Left hindlimb (tissue), 1 donor: ENCODE results near the gene CRISP3.
"Not testable (repeated sequence)": the region's sequence is repeated elsewhere in the genome, so short reads cannot be mapped to it uniquely, and the experiment has no call there.

Experiments used
- DNase-seq: peaks from one replicate; pipeline ENCODE4 v3.0.0-alpha.2; 2018

Gene CRISP3

GRCh38 chr6:49744259-49744658 is at the start of gene CRISP3:
CRISP3 (minus strand) TSS chr6:49744388; CDS start chr6:49744367, 21 bp downstream.
- DNase-seq, result no peak

GRCh38 chr6:49790341-49790740 is 46.2 kb upstream of the CRISP3 start:
- DNase-seq, result no peak

DNA sequence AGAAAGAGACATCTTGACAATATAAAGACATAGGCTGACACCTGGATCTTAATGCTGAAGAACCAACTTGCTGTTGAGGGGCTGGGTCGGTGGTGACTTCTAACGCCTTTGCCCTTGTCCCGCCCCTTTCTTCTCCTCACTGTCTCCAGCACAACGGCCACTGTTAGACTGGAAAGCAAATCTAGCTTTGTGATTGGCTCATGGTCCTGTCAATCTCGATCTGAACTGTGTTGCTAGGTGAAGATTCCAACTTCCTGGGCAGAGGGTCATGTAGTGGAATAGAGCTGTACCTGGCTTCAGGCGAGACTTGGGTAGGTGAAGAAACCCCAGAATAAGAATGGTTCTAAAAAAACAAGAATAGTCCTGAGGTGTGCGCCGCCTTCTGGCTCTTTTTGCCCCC is 43.0 kb upstream of the CRISP3 start, which contains the start of gene PGK2:
Gene PGK2, minus strand, starts transcription at position 110 of the 400 bp plus-strand sequence. Its CDS starts 98 bp downstream, at position 12.
- no peak for DNase-seq

DNA sequence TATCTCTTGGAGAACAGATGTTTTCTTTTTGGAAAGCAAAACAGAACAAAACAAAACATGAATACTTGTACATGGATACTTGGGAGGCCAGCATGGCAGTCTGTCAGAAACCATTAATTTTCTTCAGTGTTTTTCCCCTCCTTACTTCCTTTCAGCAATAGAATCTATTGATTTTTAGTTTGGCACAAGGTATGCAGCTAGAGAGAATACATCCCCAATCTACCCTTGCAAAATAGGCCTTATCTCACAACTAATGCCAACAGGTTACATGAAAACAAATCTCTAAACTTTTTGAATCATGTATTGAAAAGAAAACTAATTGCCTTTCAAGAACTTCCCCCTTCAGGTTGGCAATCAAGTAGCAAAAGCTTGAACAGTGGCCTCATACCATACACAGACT is 40.1 kb upstream of the CRISP3 start:
- DNase-seq, result no peak

DNA sequence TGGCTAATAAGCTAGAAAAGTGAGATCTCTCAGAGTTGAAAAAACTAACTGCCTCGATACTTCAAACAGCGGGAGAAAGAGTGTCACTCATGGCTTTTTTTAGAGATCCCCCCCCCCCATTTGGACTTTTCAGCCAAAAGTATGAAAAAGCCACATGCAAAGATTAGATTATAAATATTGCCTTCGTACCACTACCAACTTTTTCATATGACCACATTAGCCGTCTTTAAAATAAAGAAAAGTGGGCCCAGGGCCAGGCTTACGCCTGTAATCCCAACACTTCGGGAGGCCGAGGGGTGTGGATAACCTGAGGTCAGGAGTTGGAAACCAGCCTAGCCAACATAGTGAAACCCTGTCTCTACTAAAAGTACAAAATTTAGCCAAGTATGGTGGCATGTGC is 38.5 kb upstream of the CRISP3 start:
- no peak for DNase-seq

DNA sequence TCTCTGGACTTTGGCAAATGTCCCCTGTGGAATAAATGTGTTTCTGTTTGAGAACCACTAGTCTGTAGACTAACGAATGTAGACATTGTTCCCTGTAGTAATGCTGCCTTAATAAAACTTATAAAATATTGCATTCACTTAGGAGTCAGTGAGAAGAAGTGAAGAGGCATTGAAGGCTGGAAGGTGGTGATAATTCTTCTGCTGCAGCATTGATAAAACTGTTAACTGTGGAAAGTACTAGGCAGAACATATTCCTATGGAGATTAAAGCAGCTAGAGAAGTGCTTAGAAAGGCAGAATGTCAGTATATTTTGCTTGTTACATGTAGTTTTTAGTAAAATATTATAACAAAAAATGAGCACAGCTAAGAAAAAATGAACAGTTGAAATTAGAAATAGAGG is 38.1 kb upstream of the CRISP3 start:
- DNase-seq, result no peak

GRCh38 chr6:49776444-49776843 is 32.3 kb upstream of the CRISP3 start:
- DNase-seq, result no peak

GRCh38 chr6:49775043-49775442 is 30.9 kb upstream of the CRISP3 start:
- no peak for DNase-seq

GRCh38 chr6:49772285-49772684 is 28.1 kb upstream of the CRISP3 start:
- DNase-seq, result no peak

- DNase-seq, result no peak
Observed at GRCh38 chr6:49766762-49767161, 22.6 kb upstream of the CRISP3 start.

- DNase-seq, result no peak
Observed at GRCh38 chr6:49764571-49765236, 20.5 kb upstream of the CRISP3 start.

DNA sequence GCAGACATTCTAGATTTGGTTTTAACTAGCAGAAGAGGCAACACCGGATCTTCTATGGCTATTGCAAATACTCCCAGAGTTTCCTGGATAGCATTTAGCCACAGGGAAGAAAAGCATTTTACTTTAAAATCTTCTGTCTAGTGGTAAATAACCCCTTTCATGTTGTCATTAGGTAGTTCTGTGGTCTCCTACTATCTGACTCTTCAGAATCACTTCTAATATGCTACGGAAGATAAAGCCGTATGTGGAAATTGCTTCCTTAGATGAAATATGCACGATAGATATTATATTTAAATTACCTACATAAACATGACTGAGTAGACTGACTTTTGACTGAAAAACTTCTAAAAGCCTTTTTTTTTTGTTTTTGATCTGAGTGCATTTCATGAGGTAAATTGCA is 759 bp downstream of the CRISP3 start:
- no peak for DNase-seq

GRCh38 chr6:49739423-49739822 is 4.8 kb downstream of the CRISP3 start:
- DNase-seq, result no peak

- DNase-seq, result no peak
Observed at GRCh38 chr6:49736017-49736508, 8.1 kb downstream of the CRISP3 start.

DNA sequence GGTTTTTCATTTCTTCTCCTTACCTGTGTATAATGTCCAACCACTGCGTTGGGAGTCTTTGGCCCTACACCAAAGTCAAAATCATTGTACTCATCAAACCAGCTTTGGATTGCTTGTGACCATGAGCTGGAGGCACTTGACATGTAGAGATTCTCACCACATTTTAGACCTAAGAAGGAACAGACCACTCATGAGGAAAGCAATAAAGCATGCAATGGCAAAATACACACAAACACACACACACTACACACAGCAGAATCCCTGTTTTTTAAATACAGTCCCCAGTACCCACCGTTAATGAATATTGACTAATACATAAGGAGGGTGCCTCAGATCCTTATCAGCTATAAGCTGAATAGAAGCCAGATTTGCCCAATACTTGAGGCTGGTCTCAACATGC is 10.5 kb downstream of the CRISP3 start:
- DNase-seq, result no peak

- DNase-seq, result no peak
Observed at GRCh38 chr6:49732781-49733180, 11.4 kb downstream of the CRISP3 start.

DNA sequence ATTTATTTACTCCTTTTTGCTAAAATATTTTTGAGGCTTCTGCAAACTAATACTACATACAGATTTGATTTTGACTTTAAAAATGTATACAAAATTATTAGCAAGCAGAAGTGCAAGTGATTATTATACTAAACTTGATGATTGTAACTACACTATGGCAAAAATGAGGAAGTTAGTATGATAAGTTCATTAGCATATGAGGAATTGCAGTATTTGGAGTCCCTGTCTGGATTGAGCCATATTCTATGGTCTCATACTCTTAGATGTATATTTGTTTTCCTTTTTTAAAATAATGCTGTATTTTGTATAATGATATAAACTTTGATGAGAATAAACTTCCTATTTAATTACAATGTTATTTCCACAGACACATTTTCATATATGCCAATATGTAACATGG is 13.9 kb downstream of the CRISP3 start:
- no peak for DNase-seq

DNA sequence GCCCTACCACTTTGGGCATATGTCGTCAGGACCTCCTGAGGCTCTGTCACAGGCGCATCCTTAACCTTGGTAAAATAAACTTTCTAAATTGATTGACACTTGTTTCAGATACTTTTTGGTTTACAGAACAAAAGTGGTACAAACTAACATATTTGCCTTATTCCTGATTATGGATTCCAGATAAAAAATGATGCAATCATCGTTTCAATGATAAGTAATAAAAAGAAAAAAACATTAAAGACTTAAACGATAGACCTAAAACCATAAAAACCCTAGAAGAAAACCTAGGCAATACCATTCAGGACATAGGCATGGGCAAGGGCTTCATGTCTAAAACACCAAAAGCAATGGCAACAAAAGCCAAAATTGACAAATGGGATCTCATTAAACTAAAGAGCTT is 20.3 kb downstream of the CRISP3 start:
- DNase-seq, result not testable (repeated sequence)

DNA sequence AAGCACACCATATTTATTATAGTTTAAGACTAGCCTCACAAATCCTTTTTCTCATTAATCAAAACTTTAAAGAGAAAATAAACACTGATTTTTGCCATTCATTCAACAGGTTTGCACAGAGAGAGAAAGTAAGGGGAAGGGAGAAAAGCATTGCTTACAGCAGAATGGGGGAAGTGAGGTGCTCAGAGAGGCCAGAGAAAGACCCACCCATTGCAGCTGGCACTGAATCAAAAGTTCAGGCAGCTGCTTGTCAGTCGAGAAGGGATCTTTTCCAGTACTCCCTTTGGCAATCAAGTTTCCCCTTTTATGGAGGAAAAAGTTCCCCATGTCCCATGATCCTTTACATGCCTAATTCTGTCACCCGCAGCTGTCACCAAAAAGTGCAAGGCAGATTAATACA is 22.9 kb downstream of the CRISP3 start:
- DNase-seq, result no peak

- no peak for DNase-seq
Observed at GRCh38 chr6:49720372-49720771, 23.8 kb downstream of the CRISP3 start.

GRCh38 chr6:49713346-49713745 is 30.8 kb downstream of the CRISP3 start, which contains the start of gene CRISP2:
CRISP2 (minus strand) TSS chr6:49713543; CDS start chr6:49709196, 4,347 bp downstream.
- DNase-seq, result no peak

DNA sequence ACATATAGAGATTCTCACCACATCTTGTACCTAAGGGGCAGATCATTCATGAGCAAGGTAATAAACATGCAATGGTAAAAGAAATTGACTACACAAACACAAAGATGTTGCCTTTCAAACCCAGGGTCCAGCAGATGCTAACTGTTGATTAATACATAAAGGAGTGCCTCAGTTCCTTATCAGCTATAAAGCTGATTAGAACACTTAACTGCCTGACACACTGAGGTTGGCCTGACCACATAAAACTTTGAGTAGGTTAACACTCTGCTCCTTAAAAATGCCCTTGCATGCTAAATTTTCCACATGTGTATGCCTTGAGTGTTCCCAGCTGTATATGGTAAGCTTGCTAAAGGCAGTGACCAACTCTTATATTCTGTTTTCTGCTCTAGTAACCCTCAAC is 45.7 kb downstream of the CRISP3 start:
- DNase-seq, result no peak

GRCh38 chr6:49693512-49693911 is 50.7 kb downstream of the CRISP3 start:
- DNase-seq, result no peak

DNA sequence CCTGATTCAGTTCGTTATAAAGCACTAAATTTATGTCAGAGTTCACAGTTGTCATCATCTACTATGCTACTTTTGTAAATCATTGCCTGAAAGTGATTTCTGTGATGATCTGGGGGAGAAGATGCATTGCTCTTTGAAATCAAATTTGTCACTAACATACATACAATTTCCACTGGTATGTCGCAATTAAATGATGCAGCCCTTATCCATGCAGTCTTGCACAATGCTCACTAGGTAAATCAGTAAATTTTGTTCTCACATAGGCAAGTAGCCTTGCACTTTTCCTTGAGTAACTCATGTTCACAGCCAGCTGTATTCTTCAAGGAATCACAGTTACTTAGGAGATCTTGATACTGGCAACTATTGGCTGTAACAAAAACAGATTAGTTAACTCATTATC is 51.7 kb downstream of the CRISP3 start:
- no peak for DNase-seq
